WTC11 (cell line): ENCODE results near the gene G0S2. TPM values are rescaled to one million over a fixed set of nuclear protein-coding genes. Genes with fewer than 3 reads are reported as not detected.

Source experiments
- ATAC-seq: fragments of 200-7000 bp; cut with Tn5 transposase; 2 replicates; pipeline ENCODE4 v1.10.0; 2021; ENCODE audit warnings: mild to moderate bottlenecking, moderate library complexity
- CTCF ChIA-PET: fragments of 300-600 bp; sonication (Branson Sonifier 250); formaldehyde crosslinking; loops from one replicate; lab custom pipeline; 2021; ENCODE audit warnings: antibody characterized with exemption; lab: Charles Lee
- POLR2A ChIA-PET: fragments of 350-600 bp; sonication (Branson Sonifier 250); formaldehyde crosslinking; loops from one replicate; lab custom pipeline; 2021; ENCODE audit warnings: antibody characterized with exemption; lab: Charles Lee
- DNase-seq: peaks from one replicate; pipeline ENCODE4 v3.0.0; 2021; ENCODE audit warnings: low spot score
- H3K27ac Mint-ChIP-seq: 2 replicates; pipeline ENCODE4 v1.8.0; 2021; ENCODE audit warnings: mixed read lengths
- H3K27me3 Mint-ChIP-seq: 2 replicates; pipeline ENCODE4 v1.8.0; 2021; ENCODE audit warnings: low read depth, mild to moderate bottlenecking, moderate library complexity, mixed read lengths
- H3K36me3 Mint-ChIP-seq: 2 replicates; pipeline ENCODE4 v1.8.0; 2021; ENCODE audit warnings: mixed read lengths
- H3K4me1 Mint-ChIP-seq: 2 replicates; pipeline ENCODE4 v1.8.0; 2022; ENCODE audit warnings: mixed read lengths
- H3K4me3 Mint-ChIP-seq: 2 replicates; pipeline ENCODE4 v1.8.0; 2021; ENCODE audit warnings: mild to moderate bottlenecking, moderate library complexity, mixed read lengths
- H3K9me3 Mint-ChIP-seq: 2 replicates; pipeline ENCODE4 v1.8.0; 2021; ENCODE audit warnings: mixed read lengths
- CBFB ChIP-seq: sonication (generic); formaldehyde crosslinking; IDR thresholded peaks from 2 replicates; pipeline ENCODE4 v1.8.1; 2022; ENCODE audit warnings: mild to moderate bottlenecking, low read depth, missing genetic modification reagents
- CDX4 ChIP-seq: fragments of 250-450 bp; sonication (Bioruptor Pico); IDR thresholded peaks from 2 replicates; pipeline ENCODE4 v1.9.0; 2021; ENCODE audit warnings: moderate library complexity, mild to moderate bottlenecking, inconsistent platforms, borderline replicate concordance
- CREB1 ChIP-seq: sonication (generic); formaldehyde crosslinking; IDR thresholded peaks from 2 replicates; pipeline ENCODE4 v1.8.0; 2023; ENCODE audit warnings: mild to moderate bottlenecking, missing genetic modification reagents
- CREM ChIP-seq: sonication (generic); formaldehyde crosslinking; IDR thresholded peaks from 2 replicates; pipeline ENCODE4 v1.8.1; 2022; ENCODE audit warnings: mild to moderate bottlenecking, missing genetic modification reagents, moderate library complexity
- E2F1 ChIP-seq: sonication (generic); formaldehyde crosslinking; IDR thresholded peaks from 2 replicates; pipeline ENCODE4 v1.8.0; 2022; ENCODE audit warnings: mild to moderate bottlenecking, missing genetic modification reagents
- E2F5 ChIP-seq: sonication (generic); formaldehyde crosslinking; IDR thresholded peaks from 2 replicates; pipeline ENCODE4 v1.8.1; 2022; ENCODE audit warnings: mild to moderate bottlenecking, moderate library complexity, missing genetic modification reagents
- GTF2I ChIP-seq: fragments of 250-450 bp; sonication (Bioruptor Pico); conservative IDR thresholded peaks from 2 replicates; pipeline ENCODE4 v1.4.0; 2021; ENCODE audit warnings: mild to moderate bottlenecking
- IRF2 ChIP-seq: sonication (generic); formaldehyde crosslinking; IDR thresholded peaks from 2 replicates; pipeline ENCODE4 v1.8.0; 2022; ENCODE audit warnings: low read depth, missing genetic modification reagents, borderline replicate concordance
- JUN ChIP-seq: sonication (generic); formaldehyde crosslinking; IDR thresholded peaks from 2 replicates; pipeline ENCODE4 v1.8.0; 2023; ENCODE audit warnings: mild to moderate bottlenecking, missing genetic modification reagents
- KAT7 ChIP-seq: sonication (generic); formaldehyde crosslinking; IDR thresholded peaks from 2 replicates; pipeline ENCODE4 v1.8.1; 2023; ENCODE audit warnings: missing genetic modification reagents, mild to moderate bottlenecking, borderline replicate concordance
- MAX ChIP-seq: sonication (generic); formaldehyde crosslinking; IDR thresholded peaks from 2 replicates; pipeline ENCODE4 v1.8.0; 2022; ENCODE audit warnings: mild to moderate bottlenecking, missing genetic modification reagents
- NR1H2 ChIP-seq: sonication (generic); formaldehyde crosslinking; IDR thresholded peaks from 2 replicates; pipeline ENCODE4 v1.9.0; 2021; ENCODE audit warnings: mild to moderate bottlenecking, moderate library complexity, missing genetic modification reagents
- NR3C1 ChIP-seq: sonication (generic); formaldehyde crosslinking; conservative IDR thresholded peaks from 2 replicates; pipeline ENCODE4 v1.8.1; 2023; ENCODE audit warnings: low read depth, mild to moderate bottlenecking, missing genetic modification reagents
- ZMAT4 ChIP-seq: fragments of 250-450 bp; sonication (Bioruptor Pico); IDR thresholded peaks from 2 replicates; pipeline ENCODE4 v1.9.0; 2021; ENCODE audit warnings: mild to moderate bottlenecking
- ZNF263 ChIP-seq: sonication (generic); formaldehyde crosslinking; IDR thresholded peaks from 2 replicates; pipeline ENCODE4 v1.8.1; 2022; ENCODE audit warnings: low read depth, mild to moderate bottlenecking, moderate library complexity, missing genetic modification reagents
- ZNF317 ChIP-seq: sonication (generic); formaldehyde crosslinking; IDR thresholded peaks from 2 replicates; pipeline ENCODE4 v1.8.1; 2023; ENCODE audit warnings: low read depth, mild to moderate bottlenecking, moderate library complexity, missing genetic modification reagents, borderline replicate concordance
- ZNF416 ChIP-seq: fragments of 250-450 bp; sonication (Bioruptor Pico); IDR thresholded peaks from 2 replicates; pipeline ENCODE4 v1.9.0; 2021; ENCODE audit warnings: mild to moderate bottlenecking, inconsistent platforms
- total RNA-seq: library from RNA; stranded (reverse); gene quantifications from 3 replicates; pipeline ENCODE4 v1.2.3, GENCODE V29; 2021

G0S2 gene
- total RNA-seq, 1 experiment from 2014 or later, result 0.81 TPM

GRCh38 chr1:209720326-209720725 is 45.1 kb downstream of the G0S2 start:
- Mint-ChIP-seq H3K27me3 (peaks cover 3% of the 10 kb centered on the region; the same call in 1 of the 2 replicates), H3K4me3 (no peak overlapping the region), H3K9me3 (no peaks in the 10 kb centered on the region), H3K36me3 (no peaks in the 10 kb centered on the region), H3K4me1 (no peaks in the 10 kb centered on the region), H3K27ac (no peak overlapping the region)
- DNase-seq (no peak), ATAC-seq (no peak)
- CTCF ChIA-PET, result no interaction called here
- POLR2A ChIA-PET, result no interaction called here
- TF ChIP-seq E2F1 (CRISPR knock-in tag) (no peak), CREB1 (CRISPR knock-in tag) (no peak), IRF2 (CRISPR knock-in tag) (no peak), CBFB (CRISPR knock-in tag) (no peak)

GRCh38 chr1:209720826-209721225 is 45.6 kb downstream of the G0S2 start:
- Mint-ChIP-seq H3K27me3 (no peaks in the 10 kb centered on the region), H3K36me3 (no peaks in the 10 kb centered on the region), H3K9me3 (no peaks in the 10 kb centered on the region), H3K4me3 (no peak overlapping the region), H3K4me1 (no peaks in the 10 kb centered on the region), H3K27ac (no peak overlapping the region)
- ChIA-PET CTCF (interaction anchor here (0.6 kb wide), 1 partner anchor 272 kb away, joined by 3 read pairs; no protein-coding TSS in a partner anchor), POLR2A (no interaction called here)
- no peak for ATAC-seq
- TF ChIP-seq JUN (no peak), NR3C1 (no peak), CREB1 (CRISPR knock-in tag) (no peak), NR1H2 (CRISPR knock-in tag) (no peak), CDX4 (CRISPR knock-in tag) (no peak), KAT7 (CRISPR knock-in tag) (no peak), GTF2I (CRISPR knock-in tag) (no peak), ZNF263 (CRISPR knock-in tag) (no peak), E2F5 (CRISPR knock-in tag) (no peak)
- no peak for DNase-seq

- no peak for ATAC-seq
- Mint-ChIP-seq H3K4me1 (no peaks in the 10 kb centered on the region), H3K4me3 (no peak overlapping the region), H3K27ac (no peak overlapping the region), H3K27me3 (no peaks in the 10 kb centered on the region), H3K9me3 (no peaks in the 10 kb centered on the region), H3K36me3 (no peaks in the 10 kb centered on the region)
- CTCF ChIA-PET, result interaction anchor here (0.6 to 1.2 kb wide), 2 partner anchors 94 to 271 kb away, joined by 3 read pairs; no protein-coding TSS in a partner anchor
- POLR2A ChIA-PET, result no interaction called here
- TF ChIP-seq MAX (CRISPR knock-in tag), result no peak
- TF ChIP-seq ZMAT4 (CRISPR knock-in tag), result no peak
- TF ChIP-seq CDX4 (CRISPR knock-in tag), result no peak
- TF ChIP-seq JUN, result no peak
- no peak for TF ChIP-seq ZNF317
- no peak for TF ChIP-seq CREM (CRISPR knock-in tag)
- no peak for TF ChIP-seq KAT7 (CRISPR knock-in tag)
- TF ChIP-seq ZNF416 (CRISPR knock-in tag), result no peak
- no peak for DNase-seq
Observed at GRCh38 chr1:209721323-209721722, 46.1 kb downstream of the G0S2 start.
